Heart left ventricle (tissue), 13 donors: ENCODE data around the gene TYW1.

Source experiments
- CTCF ChIP-seq, 12 donors: fragments of 200-600 bp; sonication (generic) in 4 of 12; IDR thresholded peaks; one replicate each; pipeline versions ENCODE4 v1.5.0 to v1.8.0; 2018 to 2022; ENCODE audit warnings: antibody characterized with exemption in 12 of 12, mild to moderate bottlenecking in 5 of 12
- POLR2A ChIP-seq, 2 donors: fragments of 450-650 bp; IDR thresholded peaks; one replicate each; pipeline ENCODE4 v1.6.1; 2017; ENCODE audit warnings: antibody characterized with exemption in 2 of 2, mild to moderate bottlenecking in 2 of 2, moderate library complexity in 2 of 2
- donor health status: ischemic (EF 13 %, LVEDD 7.1; RV severe dilation, severe dysfunction).
- donor health status: DM: no; HTN: yes; CAD: no.
- donor health status: DM: no; HTN: no; CAD: no.
- donor health status: ischemic (EF 25% LVEDD 6.9; RV normal size, moderate dysfunction).
- donor health status: ischemic (EF 25% LVEDD 5.7; RV mildly dilated, moderate dysfunction).
- donor health status: ischemic (EF 35%, LVEDD 5.7; RV mildly dilated, moderate dysfunction).
- donor health status: nonischemic (EF 11% LVEDD 7.7; RV severe dilation, severe dysfunction).
- donor health status: DM: yes; HTN: yes; CAD: no.
- donor health status: PGD.
- donor health status: ischemic (EF 29% LVEDD 5.4; RV normal size, mild dysfunction).
- donor health status: nonischemic (EF 23%, LVEDD 6.1; RV moderate dilation, normal function).

GRCh38 chr7:66958538-66959350 lies 37.9 kb upstream of the TYW1 start:
- TF ChIP-seq CTCF (IDR thresholded peaks at IDR 0.05) (no peak), POLR2A (IDR thresholded peaks at IDR 0.05) (no peak)
